T-cell (primary cell): Measurements from ENCODE around the gene SNAP47. TPM values are rescaled to one million over a fixed set of nuclear protein-coding genes. Genes with fewer than 3 reads are reported as not detected.
A peak's percentile ranks its signal among the peaks of the same experiment; 100 is the strongest.

Experiments used
- ATAC-seq, 4 experiments: fragments of 200-7000 bp in 3 of 4; fragments of 150-1000 bp in 1 of 4; cut with Tn5 transposase; replicated peaks in 1 of 4; 1 replicate in 3 of 4; 2 replicates in 1 of 4; pipeline ENCODE4 v1.10.0; 2021; ENCODE audit warnings: moderate library complexity in 3 of 4, mild to moderate bottlenecking in 2 of 4, moderate number of reproducible peaks in 1 of 4
- CTCF ChIA-PET, 2 donors: fragments of 300-600 bp; sonication (Branson Sonifier 250); formaldehyde crosslinking; loops; one replicate each; lab custom pipeline; 2022; ENCODE audit warnings: antibody characterized with exemption in 2 of 2; lab: Charles Lee
- POLR2A ChIA-PET, 2 donors: fragments of 300-600 bp; sonication (Branson Sonifier 250); formaldehyde crosslinking; loops; one replicate each; lab custom pipeline; 2022; ENCODE audit warnings: antibody characterized with exemption in 2 of 2; lab: Charles Lee
- DNase-seq, 35 experiments: peaks; one replicate each; pipeline versions ENCODE4 v3.0.0 to v3.0.0-alpha.2; 2013 to 2023
- H3K27ac ChIP-seq: one replicate; pipeline ENCODE4 v1.5.1; 2013; ENCODE audit warnings: low read length
- H3K27me3 ChIP-seq, 2 experiments: replicated peaks in 1 of 2; 1 replicate in 1 of 2; 2 replicates in 1 of 2; pipeline versions ENCODE4 v1.6.1 to v1.7.0; 2013; ENCODE audit warnings: low read length in 1 of 2, mixed read lengths in 1 of 2; ENCODE audit not compliant: control insufficient read depth in 2 of 2, insufficient read depth in 2 of 2; ENCODE audit errors: extremely low read depth in 1 of 2
- H3K36me3 ChIP-seq, 2 donors: 1 replicate in 1 of 2; 2 replicates in 1 of 2; pipeline versions ENCODE4 v1.6.1 to v1.7.0; 2013; ENCODE audit warnings: low read length in 1 of 2; ENCODE audit not compliant: control insufficient read depth in 2 of 2, insufficient read depth in 1 of 2; ENCODE audit errors: extremely low read depth in 1 of 2
- H3K4me1 ChIP-seq, 2 experiments: 1 replicate in 1 of 2; 2 replicates in 1 of 2; pipeline versions ENCODE4 v1.6.1 to v1.7.0; 2013; ENCODE audit warnings: low read length in 2 of 2, mixed read lengths in 1 of 2; ENCODE audit not compliant: insufficient read depth in 2 of 2, control insufficient read depth in 1 of 2; ENCODE audit errors: extremely low read depth in 1 of 2
- H3K4me3 ChIP-seq, 2 donors: 1 replicate in 1 of 2; 2 replicates in 1 of 2; pipeline versions ENCODE4 v1.5.1 to v1.7.0; 2013; ENCODE audit warnings: mild to moderate bottlenecking in 2 of 2, low read length in 1 of 2, moderate library complexity in 1 of 2; ENCODE audit not compliant: control insufficient read depth in 1 of 2; ENCODE audit errors: extremely low read depth in 1 of 2
- H3K9me3 ChIP-seq: 2 replicates; pipeline ENCODE4 v1.7.0; 2013
- H3K27ac Mint-ChIP-seq, 2 donors: one replicate each; pipeline ENCODE4 v1.8.0; 2020 to 2021; ENCODE audit warnings: mild to moderate bottlenecking in 2 of 2, mixed read lengths in 2 of 2
- H3K27me3 Mint-ChIP-seq, 2 donors: one replicate each; pipeline ENCODE4 v1.8.0; 2021 to 2022; ENCODE audit warnings: mixed read lengths in 2 of 2
- H3K36me3 Mint-ChIP-seq: one replicate; pipeline ENCODE4 v1.8.0; 2021; ENCODE audit warnings: mixed read lengths
- H3K4me1 Mint-ChIP-seq, 3 donors: one replicate each; pipeline ENCODE4 v1.8.0; 2020 to 2022; ENCODE audit warnings: mixed read lengths in 3 of 3, mild to moderate bottlenecking in 1 of 3
- H3K4me3 Mint-ChIP-seq, 3 donors: one replicate each; pipeline ENCODE4 v1.8.0; 2020 to 2022; ENCODE audit warnings: mild to moderate bottlenecking in 3 of 3, mixed read lengths in 3 of 3, moderate library complexity in 3 of 3
- H3K9me3 Mint-ChIP-seq, 3 donors: one replicate each; pipeline ENCODE4 v1.8.0; 2020 to 2022; ENCODE audit warnings: mixed read lengths in 3 of 3
- WGBS: methylation state at CpG from one replicate; pipeline ENCODE4 v1.1.5; 2013; ENCODE audit warnings: missing lambda C conversion rate; ENCODE audit not compliant: insufficient coverage; 5-methylcytosine and 5-hydroxymethylcytosine counted together
- total RNA-seq, 35 experiments: library from RNA in 6 of 35; stranded (reverse) in 6 of 35; fragments of 120-200 nt in 1 of 35; gene quantifications; one replicate each; pipeline versions ENCODE4 v1.2.1 to v1.2.4 and lab custom pipeline; 2013 to 2026

The SNAP47 gene
- total RNA-seq, 5 donors from 2014 or later (not counting 1 experiment from before 2014, with no cell fraction given), result 20.1 to 35.6 (median 30.7) TPM

DNA sequence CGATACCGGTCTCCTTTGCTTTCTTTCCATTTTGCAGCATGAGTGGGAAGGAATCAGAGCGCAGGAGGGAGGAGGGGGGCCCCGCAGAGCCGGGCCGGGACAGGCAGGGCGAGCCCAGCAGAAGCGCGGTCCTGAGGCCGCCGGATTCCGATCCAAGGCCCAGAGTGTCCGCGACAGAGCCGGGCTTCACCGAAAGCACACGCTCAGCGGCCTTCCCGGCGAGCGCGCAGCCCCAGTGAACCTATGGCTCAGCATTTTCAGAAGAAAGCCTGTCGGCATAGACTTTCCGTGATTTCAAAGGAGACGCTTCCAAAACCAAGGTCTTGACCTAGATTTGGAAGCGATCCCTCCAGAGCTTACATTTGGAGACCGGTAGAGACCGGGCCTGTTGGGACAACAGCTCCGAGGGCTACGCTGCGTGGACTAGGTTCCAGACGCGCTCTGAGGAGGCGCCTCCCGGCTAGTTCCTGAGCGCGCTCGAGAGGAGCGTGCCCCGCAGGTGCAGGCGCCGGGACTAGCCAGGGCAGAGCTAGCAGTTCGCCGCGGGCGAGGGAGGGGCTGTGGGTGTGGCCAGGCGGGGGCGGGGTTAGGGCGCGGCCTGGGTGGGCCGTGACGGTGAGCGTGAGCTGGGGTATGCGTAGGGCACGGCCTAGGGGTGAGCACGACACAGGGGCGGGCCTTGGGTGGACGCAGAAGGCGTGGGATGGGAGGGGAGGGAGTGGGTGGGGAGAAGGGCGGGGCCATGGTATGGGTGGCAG lies 52.5 kb downstream of the SNAP47 start:
- no peaks in the 10 kb centered on the region for H3K9me3 Mint-ChIP-seq

DNA sequence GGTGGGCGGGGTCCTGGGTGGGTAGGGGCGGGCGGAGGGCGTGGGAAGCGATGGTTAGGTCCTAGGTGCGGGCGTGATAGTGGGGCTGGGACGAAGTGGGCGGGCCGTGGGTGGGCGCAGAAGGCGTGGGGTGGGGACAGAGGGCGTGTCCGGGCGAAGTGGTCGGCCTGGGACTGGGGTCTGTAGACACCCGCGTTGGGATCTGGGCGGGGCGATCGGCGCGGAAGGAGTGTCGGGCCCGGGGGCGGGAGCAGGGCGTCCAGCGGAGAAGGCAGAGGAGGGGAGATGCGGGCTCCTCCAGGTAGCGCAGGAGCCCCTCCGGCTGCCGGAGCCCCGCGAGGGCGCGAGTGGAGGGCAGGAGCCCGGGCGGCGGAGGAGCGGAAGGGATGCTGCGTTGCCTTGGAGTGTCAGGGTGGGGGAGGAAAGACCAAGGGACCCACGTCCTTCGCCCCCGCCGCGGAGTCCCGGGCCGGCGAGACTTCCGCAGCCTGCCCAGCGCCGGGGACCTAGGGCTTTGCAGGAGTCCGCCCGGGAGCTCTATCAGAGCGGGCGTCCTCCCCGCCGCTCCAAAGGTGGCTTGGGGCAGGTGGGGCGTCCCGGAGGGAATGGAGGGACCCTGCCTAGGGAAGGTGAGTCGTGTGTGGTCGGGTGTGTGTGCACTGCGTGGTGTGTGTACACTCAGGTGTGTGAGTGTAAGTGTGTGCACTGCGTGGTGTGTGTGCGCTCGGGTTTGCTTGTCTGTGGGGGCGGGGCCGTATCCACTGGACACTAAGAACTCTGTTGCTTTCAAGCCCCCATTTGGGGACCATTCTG lies 53.2 kb downstream of the SNAP47 start:
- Mint-ChIP-seq H3K4me3 (peak overlapping the region; percentile 81 to 86 (median 83)), H3K27me3 (no peaks in the 10 kb centered on the region), H3K36me3 (no peaks in the 10 kb centered on the region), H3K27ac (peak overlapping the region; percentile 24 to 61), H3K4me1 (peaks cover 17 to 27% (median 27%) of the 10 kb centered on the region in 3 donors), H3K9me3 (no peaks in the 10 kb centered on the region)
- no peaks in the 10 kb centered on the region for H3K9me3 ChIP-seq
- WGBS, result 2% methylated on average over 58 of the region's 68 CpGs
- ATAC-seq (peak; percentile 69 to 72 (median 69)), DNase-seq (peak in 5 of 35 experiments; percentile 28 to 76 (median 56))
- ChIA-PET POLR2A (interaction anchor here in 1 of 2 donors (0.7 kb wide), 1 partner anchor 22 kb away, joined by 3 read pairs; no protein-coding TSS in a partner anchor), CTCF (interaction anchor here in 1 of 2 donors (0.6 to 1.3 kb wide), 4 partner anchors 13 to 26 kb away, joined by 3 to 7 read pairs (median 6); no protein-coding TSS in a partner anchor)
- no peaks in the 10 kb centered on the region for H3K36me3 ChIP-seq
- peaks cover 2 to 33% of the 10 kb centered on the region in 2 experiments for H3K4me1 ChIP-seq
- peaks cover 0 to 8% of the 10 kb centered on the region in 2 experiments for H3K27me3 ChIP-seq
- peak overlapping the region; percentile 17 for H3K27ac ChIP-seq
- H3K4me3 ChIP-seq, result peak overlapping the region; percentile 59 to 61

More for the DNA sequence above, 52.5 kb downstream of the SNAP47 start:
- ATAC-seq (peak; percentile 90 to 94 (median 92)), DNase-seq (peak; percentile 86 to 98 (median 92))
- Mint-ChIP-seq H3K27ac (peak overlapping the region; percentile 50 to 72), H3K4me3 (peak overlapping the region; percentile 78 to 86 (median 81)), H3K4me1 (peaks cover 17 to 27% (median 27%) of the 10 kb centered on the region in 3 donors), H3K36me3 (peaks cover 3% of the 10 kb centered on the region), H3K27me3 (no peaks in the 10 kb centered on the region)
- Histone ChIP-seq H3K9me3 (no peaks in the 10 kb centered on the region), H3K4me3 (peak overlapping the region; percentile 59 to 88), H3K4me1 (peaks cover 2 to 33% of the 10 kb centered on the region in 2 experiments), H3K27ac (peak overlapping the region; percentile 1), H3K27me3 (peaks cover 0 to 8% of the 10 kb centered on the region in 2 experiments), H3K36me3 (no peaks in the 10 kb centered on the region)
- ChIA-PET POLR2A (interaction anchor here (0.5 to 0.7 kb wide), 4 partner anchors 11 to 1721 kb away, joined by 3 to 10 read pairs (median 4); no protein-coding TSS in a partner anchor), CTCF (interaction anchor here (0.5 to 1.3 kb wide), 7 partner anchors 13 to 1082 kb away, joined by 3 to 7 read pairs (median 5); no protein-coding TSS in a partner anchor)
- 1% methylated on average over 54 of the region's 60 CpGs for WGBS

- no peaks in the 10 kb centered on the region for H3K9me3 ChIP-seq
- peaks cover 0 to 16% of the 10 kb centered on the region in 2 experiments for H3K27me3 ChIP-seq
- ATAC-seq (no peak), DNase-seq (peak in 1 of 35 experiments; percentile 12)
- H3K4me3 ChIP-seq, result peak overlapping the region; percentile 59 to 61
- Mint-ChIP-seq H3K27me3 (peaks cover 0 to 2% of the 10 kb centered on the region in 2 donors), H3K27ac (peak overlapping the region; percentile 4 to 24), H3K4me1 (peaks cover 17 to 27% (median 27%) of the 10 kb centered on the region in 3 donors), H3K9me3 (no peaks in the 10 kb centered on the region), H3K4me3 (peak overlapping the region; percentile 81 to 86 (median 83)), H3K36me3 (no peaks in the 10 kb centered on the region)
- no peaks in the 10 kb centered on the region for H3K36me3 ChIP-seq
- peaks cover 2 to 33% of the 10 kb centered on the region in 2 experiments for H3K4me1 ChIP-seq
- H3K27ac ChIP-seq, result no peak overlapping the region
- CTCF ChIA-PET, result no interaction called here
- POLR2A ChIA-PET, result no interaction called here
- WGBS, result 83% methylated on average over 23 of the region's 23 CpGs
These were observed 54.1 kb downstream of the SNAP47 start for GRCh38 chr1:227789084-227790033.

DNA sequence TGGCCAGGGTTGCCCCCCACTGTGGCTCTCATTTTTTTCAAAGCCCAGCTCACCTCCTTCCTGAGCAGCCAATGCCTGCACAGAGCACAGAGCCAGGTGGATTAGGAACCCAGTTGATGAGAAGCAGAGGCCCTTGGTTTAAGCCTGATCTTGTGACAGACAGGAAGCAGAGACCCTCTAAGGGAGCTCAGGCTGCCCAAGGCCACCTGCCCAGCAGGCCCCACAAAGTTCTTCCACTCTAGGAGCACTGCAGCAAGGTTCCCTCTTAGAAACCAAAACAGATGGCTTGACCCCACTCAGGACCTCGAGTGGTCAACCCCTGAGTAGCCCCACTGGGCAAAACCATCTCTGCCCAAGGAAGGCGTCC lies 54.8 kb downstream of the SNAP47 start:
- peak overlapping the region in 1 of 3 donors; percentile 81 for H3K4me3 Mint-ChIP-seq
- Histone ChIP-seq H3K36me3 (no peaks in the 10 kb centered on the region), H3K27ac (no peak overlapping the region), H3K9me3 (no peaks in the 10 kb centered on the region), H3K4me1 (peaks cover 2 to 33% of the 10 kb centered on the region in 2 experiments), H3K27me3 (peaks cover 0 to 21% of the 10 kb centered on the region in 2 experiments), H3K4me3 (no peak overlapping the region)
- CTCF ChIA-PET, result no interaction called here
- no peaks in the 10 kb centered on the region for H3K36me3 Mint-ChIP-seq
- peaks cover 0 to 2% of the 10 kb centered on the region in 2 donors for H3K27me3 Mint-ChIP-seq
- H3K9me3 Mint-ChIP-seq, result no peaks in the 10 kb centered on the region
- WGBS, result 100% methylated on average over 1 of the region's 2 CpGs
- ATAC-seq (no peak), DNase-seq (no peak)
- POLR2A ChIA-PET, result no interaction called here
- no peak overlapping the region for H3K27ac Mint-ChIP-seq
- H3K4me1 Mint-ChIP-seq, result peaks cover 17 to 27% (median 27%) of the 10 kb centered on the region in 3 donors

- no peak overlapping the region for H3K4me3 Mint-ChIP-seq
These were observed 55.6 kb downstream of the SNAP47 start for GRCh38 chr1:227790868-227791267.

More at GRCh38 chr1:227790868-227791267, 55.6 kb downstream of the SNAP47 start:
- ATAC-seq (no peak), DNase-seq (no peak)
- Mint-ChIP-seq H3K9me3 (no peaks in the 10 kb centered on the region), H3K27me3 (peaks cover 0 to 2% of the 10 kb centered on the region in 2 donors), H3K4me1 (peaks cover 16 to 22% (median 21%) of the 10 kb centered on the region in 3 donors), H3K36me3 (no peaks in the 10 kb centered on the region), H3K27ac (peak overlapping the region; percentile 5 to 15)
- WGBS, result 86% methylated on average over 4 of the region's 4 CpGs
- Histone ChIP-seq H3K36me3 (no peaks in the 10 kb centered on the region), H3K27ac (no peak overlapping the region), H3K4me1 (peaks cover 2 to 31% of the 10 kb centered on the region in 2 experiments), H3K4me3 (no peak overlapping the region), H3K27me3 (peaks cover 0 to 24% of the 10 kb centered on the region in 2 experiments), H3K9me3 (no peaks in the 10 kb centered on the region)
- CTCF ChIA-PET, result interaction anchor here in 1 of 2 donors (0.5 kb wide), 1 partner anchor 55 kb away, joined by 4 read pairs; no protein-coding TSS in a partner anchor
- POLR2A ChIA-PET, result no interaction called here
